HepG2 (cell line): ENCODE measurements around the gene TACC2. TPM values are rescaled to one million over a fixed set of nuclear protein-coding genes. Genes with fewer than 3 reads are reported as not detected.

ENCODE experiments used
- CREBL2 ChIP-seq: sonication (generic); formaldehyde crosslinking; IDR thresholded peaks from 2 replicates; pipeline ENCODE4 v1.8.1; 2023; ENCODE audit warnings: missing genetic modification reagents, mild to moderate bottlenecking, borderline replicate concordance
- ETV6 ChIP-seq: sonication (generic); formaldehyde crosslinking; conservative IDR thresholded peaks from 2 replicates; pipeline ENCODE4 v1.4.0; 2020; ENCODE audit warnings: missing genetic modification reagents
- GATAD1 ChIP-seq: IDR thresholded peaks from 2 replicates; pipeline ENCODE4 v1.6.1; 2016; ENCODE audit warnings: missing genetic modification reagents, missing compliant biosample characterization
- HDAC2 ChIP-seq: sonication (generic); formaldehyde crosslinking; IDR thresholded peaks from 2 replicates; pipeline ENCODE4 v1.4.0; 2020; ENCODE audit warnings: missing genetic modification reagents
- KLF6 ChIP-seq: IDR thresholded peaks from 2 replicates; pipeline ENCODE4 v1.8.0; 2016; ENCODE audit warnings: missing biosample characterization, missing genetic modification reagents
- NFIB ChIP-seq: sonication (generic); formaldehyde crosslinking; IDR thresholded peaks from 2 replicates; pipeline ENCODE4 v1.9.0; 2021; ENCODE audit warnings: missing genetic modification reagents, mild to moderate bottlenecking, borderline replicate concordance
- RBAK ChIP-seq: sonication (generic); formaldehyde crosslinking; IDR thresholded peaks from 2 replicates; pipeline ENCODE4 v1.5.1; 2020; ENCODE audit warnings: mild to moderate bottlenecking, missing genetic modification reagents
- SP2 ChIP-seq: sonication (generic); formaldehyde crosslinking; IDR thresholded peaks from 2 replicates; pipeline ENCODE4 v1.5.1; 2020; ENCODE audit warnings: mild to moderate bottlenecking, missing genetic modification reagents
- TAF1 ChIP-seq: sonication (generic); formaldehyde crosslinking; IDR thresholded peaks from 2 replicates; pipeline ENCODE4 v1.4.0; 2020; ENCODE audit warnings: missing genetic modification reagents
- TSC22D2 ChIP-seq: sonication (generic); formaldehyde crosslinking; IDR thresholded peaks from 2 replicates; pipeline ENCODE4 v1.5.1; 2020; ENCODE audit warnings: missing genetic modification reagents, mild to moderate bottlenecking, borderline replicate concordance
- ZBTB7A ChIP-seq: sonication (generic); formaldehyde crosslinking; IDR thresholded peaks from 2 replicates; pipeline ENCODE4 v1.8.0; 2022; ENCODE audit warnings: mild to moderate bottlenecking, missing genetic modification reagents
- ZBTB7B ChIP-seq: sonication (generic); formaldehyde crosslinking; IDR thresholded peaks from 2 replicates; pipeline ENCODE4 v1.4.0; 2020; ENCODE audit warnings: missing genetic modification reagents
- ZFAT ChIP-seq: sonication (generic); formaldehyde crosslinking; conservative IDR thresholded peaks from 2 replicates; pipeline ENCODE4 v1.8.1; 2023; ENCODE audit warnings: missing genetic modification reagents, inconsistent platforms
- ZNF234 ChIP-seq: sonication (generic); formaldehyde crosslinking; conservative IDR thresholded peaks from 2 replicates; pipeline ENCODE4 v1.5.1; 2020; ENCODE audit warnings: mild to moderate bottlenecking, missing genetic modification reagents
- ZNF264 ChIP-seq: sonication (generic); formaldehyde crosslinking; IDR thresholded peaks from 2 replicates; pipeline ENCODE4 v1.4.0; 2020; ENCODE audit warnings: missing genetic modification reagents
- ZNF496 ChIP-seq: sonication (generic); formaldehyde crosslinking; IDR thresholded peaks from 2 replicates; pipeline ENCODE4 v1.8.1; 2023; ENCODE audit warnings: mild to moderate bottlenecking, moderate library complexity, missing genetic modification reagents; ENCODE audit not compliant: insufficient replicate concordance
- ZNF510 ChIP-seq: sonication (generic); formaldehyde crosslinking; IDR thresholded peaks from 2 replicates; pipeline ENCODE4 v1.4.0; 2020; ENCODE audit warnings: low read depth, mild to moderate bottlenecking, missing genetic modification reagents
- ZNF619 ChIP-seq: sonication (generic); formaldehyde crosslinking; IDR thresholded peaks from 2 replicates; pipeline ENCODE4 v1.4.0; 2020; ENCODE audit warnings: mild to moderate bottlenecking, missing genetic modification reagents
- ZSCAN31 ChIP-seq: sonication (generic); formaldehyde crosslinking; IDR thresholded peaks from 2 replicates; pipeline ENCODE4 v1.5.0; 2020; ENCODE audit warnings: low read depth, mild to moderate bottlenecking, missing genetic modification reagents
- polyA plus RNA-seq, 8 experiments: library from polyadenylated mRNA; depleted of rRNA in 3 of 8; stranded (reverse) in 7 of 8; unstranded in 1 of 8; fragments of >200 nt; fragmentation: Illumina TruSeq in 4 of 8; extraction: Trizol in 4 of 8; gene quantifications; 2 replicates each; pipeline versions ENCODE4 v1.2.1 to v1.2.3, GENCODE V29; 2011 to 2016; ENCODE audit warnings: low read depth in 4 of 8, missing spikeins in 1 of 8, mixed read lengths in 1 of 8; ENCODE audit not compliant: insufficient read depth in 1 of 8
- total RNA-seq, 5 experiments: library from RNA; depleted of rRNA; stranded (reverse); fragments of >200 nt; fragmentation: Illumina TruSeq; extraction: Trizol; gene quantifications; 2 replicates each; pipeline ENCODE4 v1.2.3, GENCODE V29; 2016; ENCODE audit warnings: low read depth in 1 of 5
- TF ChIP-seq, protein P1 (sequence below): sonication (generic); formaldehyde crosslinking; IDR thresholded peaks from 2 replicates; pipeline ENCODE4 v1.9.0; 2021; ENCODE audit warnings: missing genetic modification reagents, mild to moderate bottlenecking, borderline replicate concordance
- TF ChIP-seq, protein P2 (sequence below): sonication (generic); formaldehyde crosslinking; IDR thresholded peaks from one replicate; pipeline ENCODE4 v1.5.1; 2020; ENCODE audit warnings: mild to moderate bottlenecking, missing genetic modification reagents; ENCODE audit errors: not compliant biosample characterization

TACC2 gene
- total and polyA plus RNA-seq, 2 of the 13 experiments (the other 11 are each of a cell fraction or from before 2014, with no cell fraction given), result 11.8 to 16.0 TPM

GRCh38 chr10:122056431-122057094, 67.6 kb downstream of the TACC2 start (continued):
- TF ChIP-seq GATAD1 (CRISPR knock-in tag) (no peak), NFIB (CRISPR knock-in tag) (no peak), TSC22D2 (CRISPR knock-in tag) (no peak), TAF1 (no peak), ZNF510 (CRISPR knock-in tag) (no peak), ZSCAN31 (CRISPR knock-in tag) (no peak), SP2 (CRISPR knock-in tag) (no peak), CREBL2 (CRISPR knock-in tag) (no peak), ZNF619 (CRISPR knock-in tag) (no peak), KLF6 (CRISPR knock-in tag) (no peak), ZNF496 (CRISPR knock-in tag) (no peak), ETV6 (CRISPR knock-in tag) (no peak), RBAK (CRISPR knock-in tag) (no peak), ZBTB7B (CRISPR knock-in tag) (no peak), ZNF234 (CRISPR knock-in tag) (no peak), ZNF264 (CRISPR knock-in tag) (no peak), ZFAT (CRISPR knock-in tag) (no peak), ZBTB7A (CRISPR knock-in tag) (no peak), HDAC2 (CRISPR knock-in tag) (peak; percentile 68; the same call in 1 of the 2 replicates)
- TF ChIP-seq, protein P1, sequence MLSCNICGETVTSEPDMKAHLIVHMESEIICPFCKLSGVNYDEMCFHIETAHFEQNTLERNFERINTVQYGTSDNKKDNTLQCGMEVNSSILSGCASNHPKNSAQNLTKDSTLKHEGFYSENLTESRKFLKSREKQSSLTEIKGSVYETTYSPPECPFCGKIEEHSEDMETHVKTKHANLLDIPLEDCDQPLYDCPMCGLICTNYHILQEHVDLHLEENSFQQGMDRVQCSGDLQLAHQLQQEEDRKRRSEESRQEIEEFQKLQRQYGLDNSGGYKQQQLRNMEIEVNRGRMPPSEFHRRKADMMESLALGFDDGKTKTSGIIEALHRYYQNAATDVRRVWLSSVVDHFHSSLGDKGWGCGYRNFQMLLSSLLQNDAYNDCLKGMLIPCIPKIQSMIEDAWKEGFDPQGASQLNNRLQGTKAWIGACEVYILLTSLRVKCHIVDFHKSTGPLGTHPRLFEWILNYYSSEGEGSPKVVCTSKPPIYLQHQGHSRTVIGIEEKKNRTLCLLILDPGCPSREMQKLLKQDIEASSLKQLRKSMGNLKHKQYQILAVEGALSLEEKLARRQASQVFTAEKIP, result no peak
- TF ChIP-seq, protein P2, sequence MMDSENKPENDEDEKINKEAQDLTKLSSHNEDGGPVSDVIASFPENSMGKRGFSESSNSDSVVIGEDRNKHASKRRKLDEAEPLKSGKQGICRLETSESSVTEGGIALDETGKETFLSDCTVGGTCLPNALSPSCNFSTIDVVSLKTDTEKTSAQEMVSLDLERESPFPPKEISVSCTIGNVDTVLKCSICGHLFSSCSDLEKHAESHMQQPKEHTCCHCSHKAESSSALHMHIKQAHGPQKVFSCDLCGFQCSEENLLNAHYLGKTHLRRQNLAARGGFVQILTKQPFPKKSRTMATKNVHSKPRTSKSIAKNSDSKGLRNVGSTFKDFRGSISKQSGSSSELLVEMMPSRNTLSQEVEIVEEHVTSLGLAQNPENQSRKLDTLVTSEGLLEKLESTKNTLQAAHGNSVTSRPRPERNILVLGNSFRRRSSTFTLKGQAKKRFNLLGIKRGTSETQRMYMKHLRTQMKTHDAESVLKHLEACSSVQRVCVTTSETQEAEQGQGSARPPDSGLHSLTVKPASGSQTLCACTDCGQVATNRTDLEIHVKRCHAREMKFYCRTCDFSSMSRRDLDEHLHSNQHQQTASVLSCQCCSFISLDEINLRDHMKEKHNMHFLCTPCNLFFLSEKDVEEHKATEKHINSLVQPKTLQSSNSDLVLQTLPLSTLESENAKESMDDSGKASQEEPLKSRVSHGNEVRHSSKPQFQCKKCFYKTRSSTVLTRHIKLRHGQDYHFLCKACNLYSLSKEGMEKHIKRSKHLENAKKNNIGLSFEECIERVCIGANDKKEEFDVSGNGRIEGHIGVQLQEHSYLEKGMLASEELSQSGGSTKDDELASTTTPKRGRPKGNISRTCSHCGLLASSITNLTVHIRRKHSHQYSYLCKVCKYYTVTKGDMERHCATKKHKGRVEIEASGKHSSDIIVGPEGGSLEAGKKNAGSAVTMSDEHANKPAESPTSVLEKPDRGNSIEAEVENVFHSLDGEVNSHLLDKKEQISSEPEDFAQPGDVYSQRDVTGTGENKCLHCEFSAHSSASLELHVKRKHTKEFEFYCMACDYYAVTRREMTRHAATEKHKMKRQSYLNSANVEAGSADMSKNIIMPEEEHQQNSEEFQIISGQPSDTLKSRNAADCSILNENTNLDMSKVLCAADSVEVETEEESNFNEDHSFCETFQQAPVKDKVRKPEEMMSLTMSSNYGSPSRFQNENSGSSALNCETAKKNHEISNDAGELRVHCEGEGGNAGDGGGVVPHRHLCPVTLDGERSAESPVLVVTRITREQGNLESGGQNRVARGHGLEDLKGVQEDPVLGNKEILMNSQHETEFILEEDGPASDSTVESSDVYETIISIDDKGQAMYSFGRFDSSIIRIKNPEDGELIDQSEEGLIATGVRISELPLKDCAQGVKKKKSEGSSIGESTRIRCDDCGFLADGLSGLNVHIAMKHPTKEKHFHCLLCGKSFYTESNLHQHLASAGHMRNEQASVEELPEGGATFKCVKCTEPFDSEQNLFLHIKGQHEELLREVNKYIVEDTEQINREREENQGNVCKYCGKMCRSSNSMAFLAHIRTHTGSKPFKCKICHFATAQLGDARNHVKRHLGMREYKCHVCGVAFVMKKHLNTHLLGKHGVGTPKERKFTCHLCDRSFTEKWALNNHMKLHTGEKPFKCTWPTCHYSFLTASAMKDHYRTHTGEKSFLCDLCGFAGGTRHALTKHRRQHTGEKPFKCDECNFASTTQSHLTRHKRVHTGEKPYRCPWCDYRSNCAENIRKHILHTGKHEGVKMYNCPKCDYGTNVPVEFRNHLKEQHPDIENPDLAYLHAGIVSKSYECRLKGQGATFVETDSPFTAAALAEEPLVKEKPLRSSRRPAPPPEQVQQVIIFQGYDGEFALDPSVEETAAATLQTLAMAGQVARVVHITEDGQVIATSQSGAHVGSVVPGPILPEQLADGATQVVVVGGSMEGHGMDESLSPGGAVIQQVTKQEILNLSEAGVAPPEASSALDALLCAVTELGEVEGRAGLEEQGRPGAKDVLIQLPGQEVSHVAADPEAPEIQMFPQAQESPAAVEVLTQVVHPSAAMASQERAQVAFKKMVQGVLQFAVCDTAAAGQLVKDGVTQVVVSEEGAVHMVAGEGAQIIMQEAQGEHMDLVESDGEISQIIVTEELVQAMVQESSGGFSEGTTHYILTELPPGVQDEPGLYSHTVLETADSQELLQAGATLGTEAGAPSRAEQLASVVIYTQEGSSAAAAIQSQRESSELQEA, result no peak
